Esophagus muscularis mucosa (tissue), 3 donors: ENCODE data around the gene PRKAG2.

Source experiments
- POLR2A ChIP-seq: fragments of 450-650 bp; IDR thresholded peaks from one replicate; pipeline ENCODE4 v1.6.1; 2017; ENCODE audit warnings: antibody characterized with exemption, moderate library complexity, mild to moderate bottlenecking, low read depth
- POLR2AphosphoS5 ChIP-seq, 2 donors: sonication (generic); formaldehyde crosslinking; IDR thresholded peaks; one replicate each; pipeline ENCODE4 v1.6.1; 2017; ENCODE audit warnings: antibody characterized with exemption in 2 of 2
- TF ChIP-seq, protein P1 (sequence below), 3 experiments: fragments of 200-600 bp in 2 of 3; fragments of 450-650 bp in 1 of 3; sonication (generic) in 2 of 3; IDR thresholded peaks; one replicate each; pipeline ENCODE4 v1.5.1; 2017 to 2019; ENCODE audit warnings: antibody characterized with exemption in 3 of 3, mild to moderate bottlenecking in 2 of 3, moderate library complexity in 1 of 3

DNA sequence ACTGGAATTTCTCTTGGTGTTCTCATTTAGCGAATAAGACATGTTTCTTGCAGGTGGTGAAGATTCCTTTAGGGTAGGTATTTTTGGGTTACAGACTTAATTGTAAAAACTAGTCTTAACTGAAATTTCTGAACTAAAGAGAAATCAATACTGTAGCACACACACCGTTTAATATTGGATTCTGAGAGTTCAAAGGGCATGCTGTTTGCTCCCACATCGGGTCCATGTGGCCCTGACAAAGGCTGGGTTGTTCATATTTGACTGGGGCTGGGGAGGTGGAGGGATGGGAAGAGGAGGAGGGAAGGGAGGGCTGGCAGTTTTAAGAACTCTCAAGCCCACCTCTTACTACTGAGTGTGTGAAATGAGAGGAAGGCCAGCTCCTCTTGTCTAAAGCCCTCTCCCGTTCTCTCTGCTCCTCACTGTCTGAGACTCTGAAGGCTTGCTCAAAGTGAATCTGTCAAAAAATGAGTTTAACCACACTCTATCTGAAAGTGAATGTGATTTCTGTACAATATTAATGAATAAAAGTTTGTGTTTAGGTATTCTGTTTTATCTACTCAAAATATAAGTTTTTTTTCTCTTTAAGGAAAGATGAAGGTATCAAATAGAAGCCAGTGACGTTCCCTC is 317.2 kb downstream of the PRKAG2 start:
- TF ChIP-seq POLR2A (no peak), POLR2AphosphoS5 (IDR thresholded peaks at IDR 0.05) (no peak)
- TF ChIP-seq, protein P1, sequence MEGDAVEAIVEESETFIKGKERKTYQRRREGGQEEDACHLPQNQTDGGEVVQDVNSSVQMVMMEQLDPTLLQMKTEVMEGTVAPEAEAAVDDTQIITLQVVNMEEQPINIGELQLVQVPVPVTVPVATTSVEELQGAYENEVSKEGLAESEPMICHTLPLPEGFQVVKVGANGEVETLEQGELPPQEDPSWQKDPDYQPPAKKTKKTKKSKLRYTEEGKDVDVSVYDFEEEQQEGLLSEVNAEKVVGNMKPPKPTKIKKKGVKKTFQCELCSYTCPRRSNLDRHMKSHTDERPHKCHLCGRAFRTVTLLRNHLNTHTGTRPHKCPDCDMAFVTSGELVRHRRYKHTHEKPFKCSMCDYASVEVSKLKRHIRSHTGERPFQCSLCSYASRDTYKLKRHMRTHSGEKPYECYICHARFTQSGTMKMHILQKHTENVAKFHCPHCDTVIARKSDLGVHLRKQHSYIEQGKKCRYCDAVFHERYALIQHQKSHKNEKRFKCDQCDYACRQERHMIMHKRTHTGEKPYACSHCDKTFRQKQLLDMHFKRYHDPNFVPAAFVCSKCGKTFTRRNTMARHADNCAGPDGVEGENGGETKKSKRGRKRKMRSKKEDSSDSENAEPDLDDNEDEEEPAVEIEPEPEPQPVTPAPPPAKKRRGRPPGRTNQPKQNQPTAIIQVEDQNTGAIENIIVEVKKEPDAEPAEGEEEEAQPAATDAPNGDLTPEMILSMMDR (IDR thresholded peaks at IDR 0.05), result no peak
